GM19438 (cell line): ENCODE data around the gene PDIA3.
"Not testable (repeated sequence)": the region's sequence is repeated elsewhere in the genome, so short reads cannot be mapped to it uniquely, and the experiment has no call there.

Experiments used
- ATAC-seq: cut with Tn5 transposase; IDR thresholded peaks from one replicate; pipeline ENCODE4 v1.9.1; 2021; ENCODE audit warnings: low read depth; ENCODE audit not compliant: unreplicated experiment

The PDIA3 gene

DNA sequence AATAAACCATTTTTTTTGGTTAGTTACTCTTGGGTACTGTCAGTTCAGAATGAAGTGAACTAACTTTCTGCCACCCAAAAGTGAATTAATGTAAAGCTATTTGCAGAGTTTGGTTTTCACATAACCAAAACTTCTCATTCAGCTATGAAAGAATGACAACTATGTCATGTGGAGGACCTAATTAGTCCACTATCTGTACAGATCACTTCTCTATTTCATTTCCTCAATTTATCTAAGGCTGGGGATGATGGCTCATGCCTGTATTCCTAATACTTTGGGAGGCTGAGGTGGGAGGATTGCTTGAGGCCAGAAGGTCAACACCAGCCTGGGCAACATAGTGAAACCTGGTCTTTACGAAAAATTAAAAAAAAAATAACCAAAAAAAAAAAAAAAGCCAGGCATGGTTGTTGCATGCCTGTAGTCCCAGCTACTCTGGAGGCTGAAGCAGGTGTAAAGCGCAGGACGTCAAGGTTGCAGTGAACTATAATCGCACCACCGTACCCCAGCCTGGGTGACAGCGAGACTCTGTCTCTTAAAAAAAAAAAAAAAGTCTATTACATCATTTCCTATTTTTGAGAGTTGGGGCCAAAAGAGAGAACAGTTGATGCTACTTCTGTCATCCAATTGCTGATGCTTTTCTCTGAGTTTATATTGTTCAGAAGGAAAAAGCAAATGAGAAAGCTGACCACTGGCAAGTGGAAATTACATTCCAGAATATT lies 62.9 kb downstream of the PDIA3 start:
- ATAC-seq: peak; percentile 58

DNA sequence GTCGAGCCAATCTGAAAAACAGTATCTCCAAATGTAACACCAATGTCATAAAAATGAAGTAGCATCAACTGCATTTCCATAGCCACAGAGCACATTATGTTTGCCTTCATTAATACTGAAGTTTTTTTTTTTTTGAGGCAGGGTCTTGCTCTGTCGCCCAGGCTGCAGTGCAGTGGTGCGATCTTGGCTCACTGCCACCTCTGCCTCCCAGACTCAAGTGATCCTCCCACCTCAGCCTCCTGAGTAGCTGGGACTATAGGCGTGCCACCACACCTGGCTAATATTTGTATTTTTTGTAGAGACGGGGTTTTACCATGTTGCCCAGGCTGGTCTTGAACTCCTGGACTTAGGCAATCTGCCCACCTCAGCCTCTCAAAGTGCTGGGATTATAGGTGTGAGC lies 68.8 kb downstream of the PDIA3 start:
- ATAC-seq: not testable (repeated sequence)

DNA sequence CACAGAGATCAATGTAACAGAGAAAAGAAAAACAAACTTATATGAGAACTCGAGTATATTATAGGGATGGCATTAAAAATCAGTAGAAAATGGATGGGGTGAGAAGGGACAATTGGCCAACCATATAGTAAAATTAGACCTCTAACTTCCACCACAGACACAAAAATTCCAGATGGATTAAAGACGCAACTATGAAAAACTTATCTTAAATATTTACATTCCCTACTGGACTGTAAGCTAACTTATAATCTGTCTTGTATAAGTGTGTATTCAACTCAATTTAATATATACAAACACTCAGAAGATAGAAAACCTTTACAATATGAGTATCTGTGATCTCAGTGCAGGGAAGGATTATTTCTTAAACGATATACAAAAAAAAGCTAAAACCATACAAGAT lies 75.3 kb downstream of the PDIA3 start:
- no peak for ATAC-seq
